Stimulated activated CD8-positive, alpha-beta memory T cell treated with anti-CD3 and anti-CD28 coated beads, Interleukin-15, amount 100 ng/mL, for 1 hour (primary cell): ENCODE measurements around the gene ARSA.

Experiments
- DNase-seq: peaks from one replicate; pipeline ENCODE4 v3.0.0-alpha.2; 2020; ENCODE audit warnings: low read depth

Gene ARSA

DNA sequence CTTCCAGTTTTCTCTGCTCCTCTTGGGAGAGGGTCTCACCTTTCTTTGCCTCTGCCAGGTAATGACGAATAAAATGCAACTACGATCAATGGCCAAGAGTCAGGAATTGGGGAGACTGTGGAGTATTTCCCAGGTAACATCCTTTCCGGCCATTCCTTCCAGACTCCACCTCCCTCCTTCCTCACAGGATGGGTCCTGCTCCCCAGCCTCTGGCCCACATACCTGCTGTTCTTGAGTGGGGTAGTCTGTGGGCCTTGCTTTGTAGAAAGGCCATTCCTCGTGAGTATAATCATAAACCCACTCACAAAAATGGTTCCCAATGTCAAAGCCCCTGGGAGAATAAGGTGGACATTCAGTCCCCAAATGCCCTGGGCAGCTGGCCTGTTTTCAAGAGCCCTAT, 48.2 kb downstream of the ARSA start:
- no peak for DNase-seq

GRCh38 chr22:50578776-50579310, 49.1 kb downstream of the ARSA start:
- no peak for DNase-seq

DNA sequence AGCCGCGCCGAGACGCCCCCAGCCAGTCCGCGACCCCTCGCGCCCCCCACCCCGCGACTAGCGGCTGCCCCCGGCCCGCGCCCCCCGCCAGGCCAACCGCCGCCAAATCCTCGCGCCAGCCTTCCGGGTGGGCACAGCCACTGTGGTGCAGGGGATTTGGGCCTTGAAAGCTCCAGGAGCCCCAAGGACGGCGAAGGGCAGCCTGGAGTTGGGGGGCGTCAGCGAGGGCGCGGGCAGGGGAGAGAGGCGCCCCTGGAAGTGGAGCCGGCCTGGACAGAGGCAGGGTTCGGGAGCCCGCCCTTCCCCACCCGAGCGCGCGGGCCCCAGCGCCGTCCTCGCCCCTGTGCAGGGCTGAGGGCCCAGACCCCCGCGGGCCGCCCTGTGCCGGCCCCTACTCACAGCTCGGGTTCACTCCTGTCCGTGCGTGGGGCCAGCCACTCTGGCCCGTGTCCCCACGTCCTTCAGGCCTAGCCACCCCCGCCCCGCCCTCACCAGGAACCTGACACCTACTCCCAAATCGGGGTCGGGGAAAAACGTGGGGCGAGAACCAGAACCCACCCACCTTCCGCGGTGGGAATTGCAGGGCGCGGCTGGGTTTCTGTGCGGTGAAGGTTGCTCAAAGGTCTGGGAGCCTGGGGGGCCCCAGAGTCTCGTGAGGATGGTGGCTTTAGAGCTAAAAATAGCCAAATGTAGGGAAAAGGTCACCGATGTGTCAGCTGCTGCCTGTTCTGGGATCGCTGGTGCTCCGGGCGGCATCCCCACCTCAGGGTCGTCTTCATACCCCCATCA, 49.8 kb downstream of the ARSA start, which contains the start of gene CPT1B:
Gene CPT1B (minus strand): TSS at position 441 of the 789 bp plus-strand sequence. CDS start 512 bp downstream, outside the sequence.
- no peak for DNase-seq

GRCh38 chr22:50577697-50577986, 50.3 kb downstream of the ARSA start:
- DNase-seq: no peak

GRCh38 chr22:50576806-50577696, 50.9 kb downstream of the ARSA start:
- no peak for DNase-seq

GRCh38 chr22:50576070-50576469, 51.9 kb downstream of the ARSA start:
- no peak for DNase-seq

DNA sequence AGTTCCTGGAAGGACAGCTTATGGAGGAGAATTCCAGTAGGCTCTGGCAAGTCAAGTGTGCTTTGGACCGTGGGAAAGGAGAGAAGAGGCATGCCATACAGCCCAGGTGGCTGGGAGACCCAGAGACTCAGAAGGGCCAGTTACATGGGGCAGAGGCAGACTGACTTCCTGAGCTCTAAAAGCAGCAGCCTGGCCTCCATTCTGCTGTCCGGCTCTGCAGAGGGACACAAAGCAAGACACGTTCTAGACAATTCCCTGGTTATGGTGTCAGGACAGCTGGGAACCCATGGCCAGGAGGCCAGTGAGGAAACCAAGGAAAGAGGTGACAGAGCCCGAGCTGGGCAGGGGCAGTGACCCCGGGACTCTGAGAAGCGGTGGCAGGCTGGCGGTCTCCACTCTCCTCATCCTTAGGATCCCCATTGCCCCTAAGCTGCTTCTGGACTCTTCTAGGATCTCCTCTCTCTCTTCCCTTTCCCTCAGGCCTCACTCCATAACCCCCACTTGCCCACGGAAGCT, 52.5 kb downstream of the ARSA start:
- no peak for DNase-seq
